SK-N-MC (cell line): ENCODE data around the gene PERP.

Experiments
- EZH2 ChIP-seq: fragments of 200-600 bp; sonication (generic); IDR thresholded peaks from one replicate; pipeline ENCODE4 v1.6.1; 2017; ENCODE audit warnings: antibody characterized with exemption
- FOXP2 ChIP-seq: optimal IDR thresholded peaks from 2 replicates; pipeline ENCODE3; 2011; ENCODE audit warnings: mild to moderate bottlenecking, moderate library complexity; ENCODE audit not compliant: insufficient read depth; ENCODE audit errors: extremely low read length, control extremely low read depth
- POLR2AphosphoS5 ChIP-seq: IDR thresholded peaks from 2 replicates; pipeline ENCODE4 v1.6.1; 2012; ENCODE audit warnings: mild to moderate bottlenecking, low read depth, low read length, borderline replicate concordance

DNA sequence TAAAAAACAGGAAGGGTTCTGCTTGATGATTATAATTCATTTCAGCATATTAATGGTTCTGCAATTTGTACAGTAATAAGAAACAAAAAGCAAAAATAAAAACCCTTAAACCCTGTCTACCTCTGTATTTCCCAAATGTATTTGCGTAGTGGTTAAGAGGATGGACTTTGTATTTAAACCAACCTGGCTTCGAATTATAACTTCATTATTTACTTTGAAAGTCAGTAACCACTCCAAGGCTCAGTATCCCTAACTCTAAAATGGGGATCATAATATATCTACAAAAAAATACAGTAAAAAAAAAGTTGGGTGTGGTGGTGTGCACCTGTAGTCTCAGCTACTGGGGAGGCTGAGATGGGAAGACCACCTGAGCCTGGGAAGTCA is 21.4 kb downstream of the PERP start:
- TF ChIP-seq EZH2, result no peak
- no peak for TF ChIP-seq POLR2AphosphoS5
- TF ChIP-seq FOXP2, result no peak
